SK-N-SH treated with all-trans-retinoic acid at 6 μM for 48 hours (cell line): ENCODE measurements around the gene CDCA4.
"Not testable (repeated sequence)": the region's sequence is repeated elsewhere in the genome, so short reads cannot be mapped to it uniquely, and the experiment has no call there.

Source experiments
- ATAC-seq: fragments of 200-7000 bp; cut with Tn5 transposase; 3 replicates; pipeline ENCODE4 v1.9.1; 2020; ENCODE audit warnings: mild to moderate bottlenecking, moderate library complexity
- ARNTL ChIP-seq: fragments of 450-650 bp; formaldehyde crosslinking; IDR thresholded peaks from 2 replicates; pipeline ENCODE4 v1.5.0; 2020; ENCODE audit warnings: low read depth, mild to moderate bottlenecking, moderate library complexity, borderline replicate concordance
- BACH2 ChIP-seq: fragments of 250-450 bp; sonication (Bioruptor Pico); IDR thresholded peaks from 2 replicates; pipeline ENCODE4 v1.9.0; 2021; ENCODE audit warnings: mild to moderate bottlenecking, borderline replicate concordance
- CSDC2 ChIP-seq: fragments of 250-450 bp; sonication (Bioruptor Pico); IDR thresholded peaks from 2 replicates; pipeline ENCODE4 v1.5.0; 2020; ENCODE audit warnings: mild to moderate bottlenecking, moderate library complexity
- ESRRG ChIP-seq: fragments of 250-450 bp; sonication (Bioruptor Pico); IDR thresholded peaks from 2 replicates; pipeline ENCODE4 v1.6.1; 2021; ENCODE audit warnings: mild to moderate bottlenecking
- GLIS3 ChIP-seq: fragments of 250-450 bp; sonication (Bioruptor Pico); IDR thresholded peaks from 2 replicates; pipeline ENCODE4 v1.5.0; 2020; ENCODE audit warnings: mild to moderate bottlenecking, moderate library complexity
- ISL1 ChIP-seq: fragments of 250-450 bp; sonication (Bioruptor Pico); IDR thresholded peaks from 2 replicates; pipeline ENCODE4 v2.1.2; 2022; ENCODE audit warnings: mild to moderate bottlenecking, moderate library complexity
- OSR1 ChIP-seq: fragments of 250-450 bp; sonication (Bioruptor Pico); IDR thresholded peaks from 2 replicates; pipeline ENCODE4 v1.8.0; 2022; ENCODE audit warnings: moderate library complexity, mild to moderate bottlenecking, inconsistent platforms
- PPARA ChIP-seq: fragments of 250-450 bp; sonication (Bioruptor Pico); IDR thresholded peaks from 2 replicates; pipeline ENCODE4 v1.5.0; 2020; ENCODE audit warnings: mild to moderate bottlenecking, borderline replicate concordance
- RARB ChIP-seq: fragments of 250-450 bp; sonication (Bioruptor Pico); IDR thresholded peaks from 2 replicates; pipeline ENCODE4 v1.8.0; 2021; ENCODE audit warnings: mild to moderate bottlenecking, moderate library complexity
- SNAI2 ChIP-seq: fragments of 250-450 bp; sonication (Bioruptor Pico); IDR thresholded peaks from 2 replicates; pipeline ENCODE4 v1.5.0; 2020; ENCODE audit warnings: mild to moderate bottlenecking, moderate library complexity
- TCF4 ChIP-seq: fragments of 250-450 bp; sonication (Bioruptor Pico); IDR thresholded peaks from 2 replicates; pipeline ENCODE4 v1.8.0; 2021; ENCODE audit warnings: mild to moderate bottlenecking, moderate library complexity, borderline replicate concordance
- TOX ChIP-seq: fragments of 250-450 bp; sonication (Bioruptor Pico); IDR thresholded peaks from 2 replicates; pipeline ENCODE4 v1.8.0; 2021; ENCODE audit warnings: mild to moderate bottlenecking, moderate library complexity, borderline replicate concordance
- ZC3H10 ChIP-seq: fragments of 250-450 bp; sonication (Bioruptor Pico); IDR thresholded peaks from 2 replicates; pipeline ENCODE4 v1.5.1; 2021; ENCODE audit warnings: mild to moderate bottlenecking, moderate library complexity
- ZFP3 ChIP-seq: fragments of 250-450 bp; sonication (Bioruptor Pico); IDR thresholded peaks from 2 replicates; pipeline ENCODE4 v1.5.0; 2020; ENCODE audit warnings: mild to moderate bottlenecking, moderate library complexity
- ZFP30 ChIP-seq: fragments of 450-650 bp; formaldehyde crosslinking; IDR thresholded peaks from 2 replicates; pipeline ENCODE4 v1.5.0; 2022; ENCODE audit warnings: mild to moderate bottlenecking, moderate library complexity
- ZNF565 ChIP-seq: fragments of 450-650 bp; formaldehyde crosslinking; conservative IDR thresholded peaks from 2 replicates; pipeline ENCODE4 v1.5.0; 2020; ENCODE audit warnings: low read depth, mild to moderate bottlenecking, moderate library complexity
- ZNF70 ChIP-seq: fragments of 450-650 bp; formaldehyde crosslinking; IDR thresholded peaks from 2 replicates; pipeline ENCODE4 v1.5.0; 2020; ENCODE audit warnings: mild to moderate bottlenecking, moderate library complexity
- ZNF8 ChIP-seq: fragments of 450-650 bp; formaldehyde crosslinking; IDR thresholded peaks from 2 replicates; pipeline ENCODE4 v1.5.0; 2020; ENCODE audit warnings: mild to moderate bottlenecking, moderate library complexity
- TF ChIP-seq, protein P1 (sequence below): fragments of 250-450 bp; sonication (Bioruptor Pico); IDR thresholded peaks from 2 replicates; pipeline ENCODE4 v1.5.1; 2021; ENCODE audit warnings: mild to moderate bottlenecking, moderate library complexity
- TF ChIP-seq, protein P2 (sequence below): fragments of 250-450 bp; sonication (Bioruptor Pico); IDR thresholded peaks from 2 replicates; pipeline ENCODE4 v1.5.0; 2020; ENCODE audit warnings: mild to moderate bottlenecking, moderate library complexity
- TF ChIP-seq, protein P3 (sequence below): fragments of 250-450 bp; sonication (Bioruptor Pico); IDR thresholded peaks from 2 replicates; pipeline ENCODE4 v1.5.1; 2020; ENCODE audit warnings: low read depth, mild to moderate bottlenecking, moderate library complexity

The CDCA4 gene

DNA sequence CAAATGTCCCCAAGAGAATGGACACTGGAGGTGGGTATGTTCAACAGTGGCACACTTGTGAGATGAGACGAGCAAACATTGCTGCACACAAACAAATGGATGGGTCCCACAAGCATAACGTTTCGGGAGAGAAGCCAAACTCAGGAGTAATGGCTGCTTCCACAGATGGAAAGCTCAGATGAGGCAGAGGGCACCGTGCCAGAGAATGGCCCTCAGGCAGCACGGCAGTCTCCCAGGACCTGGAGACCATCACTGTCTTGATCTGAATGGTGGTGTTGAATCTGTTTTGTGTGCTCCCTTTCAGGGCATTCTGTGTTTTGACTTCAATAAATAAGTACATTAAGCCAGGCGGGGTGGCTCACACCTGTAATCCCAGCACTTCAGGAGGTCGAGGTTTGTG, 8.5 kb upstream of the CDCA4 start:
- TF ChIP-seq TOX (CRISPR knock-in tag) (no peak), CSDC2 (CRISPR knock-in tag) (no peak), ZNF8 (CRISPR knock-in tag) (no peak), RARB (CRISPR knock-in tag) (no peak), OSR1 (CRISPR knock-in tag) (no peak), SNAI2 (no peak), ARNTL (CRISPR knock-in tag) (no peak), ZFP3 (CRISPR knock-in tag) (no peak), ZFP30 (CRISPR knock-in tag) (no peak), TCF4 (no peak; the same call in 1 of the 2 replicates), BACH2 (no peak), ESRRG (no peak), ISL1 (CRISPR knock-in tag) (no peak), PPARA (CRISPR knock-in tag) (no peak), ZNF565 (CRISPR knock-in tag) (no peak)
- TF ChIP-seq, protein P1, sequence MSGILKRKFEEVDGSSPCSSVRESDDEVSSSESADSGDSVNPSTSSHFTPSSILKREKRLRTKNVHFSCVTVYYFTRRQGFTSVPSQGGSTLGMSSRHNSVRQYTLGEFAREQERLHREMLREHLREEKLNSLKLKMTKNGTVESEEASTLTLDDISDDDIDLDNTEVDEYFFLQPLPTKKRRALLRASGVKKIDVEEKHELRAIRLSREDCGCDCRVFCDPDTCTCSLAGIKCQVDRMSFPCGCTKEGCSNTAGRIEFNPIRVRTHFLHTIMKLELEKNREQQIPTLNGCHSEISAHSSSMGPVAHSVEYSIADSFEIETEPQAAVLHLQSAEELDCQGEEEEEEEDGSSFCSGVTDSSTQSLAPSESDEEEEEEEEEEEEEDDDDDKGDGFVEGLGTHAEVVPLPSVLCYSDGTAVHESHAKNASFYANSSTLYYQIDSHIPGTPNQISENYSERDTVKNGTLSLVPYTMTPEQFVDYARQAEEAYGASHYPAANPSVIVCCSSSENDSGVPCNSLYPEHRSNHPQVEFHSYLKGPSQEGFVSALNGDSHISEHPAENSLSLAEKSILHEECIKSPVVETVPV: no peak

DNA sequence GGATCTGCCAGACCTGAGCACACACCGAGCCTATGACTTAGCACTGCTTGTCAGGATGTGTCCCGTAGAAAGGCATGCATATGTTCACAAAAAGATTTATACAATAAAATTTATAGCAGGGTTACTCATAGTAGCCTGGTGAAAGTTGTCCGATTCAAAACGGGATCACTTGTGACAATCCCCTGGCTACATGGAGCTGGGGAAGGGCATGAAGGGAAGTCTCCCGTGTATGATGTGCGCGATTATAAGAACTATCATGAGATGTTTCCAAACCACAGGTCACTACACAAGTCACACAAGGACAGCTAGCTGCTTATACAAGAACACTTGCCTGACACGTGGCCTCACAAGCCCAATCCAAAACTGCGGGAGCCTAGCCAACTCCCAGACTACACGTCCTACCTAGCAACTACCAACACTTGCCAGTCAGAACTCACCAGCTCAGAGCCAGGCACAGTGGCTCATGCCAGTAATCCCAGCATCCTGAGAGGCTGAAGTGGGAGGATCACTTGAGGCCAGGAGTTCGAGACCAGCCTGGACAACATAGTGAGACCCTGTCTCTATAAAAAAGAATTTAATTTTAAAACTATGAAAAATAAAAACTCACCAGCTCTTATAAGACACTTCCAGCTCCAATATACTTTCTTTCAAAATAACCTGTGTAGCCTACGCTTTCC, 7.5 kb upstream of the CDCA4 start:
- peak; percentile 53 for ATAC-seq
- TF ChIP-seq TCF4: no peak
- TF ChIP-seq ISL1 (CRISPR knock-in tag): no peak
- no peak for TF ChIP-seq RARB (CRISPR knock-in tag)
- TF ChIP-seq GLIS3 (CRISPR knock-in tag): no peak
- TF ChIP-seq, all 23 proteins: peak for 0

More for the DNA sequence above, 8.5 kb upstream of the CDCA4 start:
- ATAC-seq: no peak

DNA sequence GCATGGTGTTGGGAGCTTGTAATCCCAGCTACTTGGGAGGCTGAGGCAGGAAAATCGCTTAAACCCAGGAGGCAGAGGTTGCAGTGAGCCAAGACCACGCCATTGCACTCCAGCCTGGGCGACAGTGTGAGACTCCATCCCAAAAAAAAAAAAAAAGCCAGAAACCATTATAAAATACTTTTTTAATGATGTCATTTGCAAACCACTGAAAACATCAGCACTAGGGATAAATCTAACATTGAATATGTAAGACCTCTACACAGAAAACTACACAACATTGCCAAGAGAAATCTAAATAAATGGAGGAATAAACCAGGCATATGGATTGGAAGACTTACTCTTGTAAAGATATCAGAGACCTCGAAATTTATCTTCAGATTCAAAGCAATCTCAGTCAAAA, 6.8 kb upstream of the CDCA4 start:
- not testable (repeated sequence) for ATAC-seq

DNA sequence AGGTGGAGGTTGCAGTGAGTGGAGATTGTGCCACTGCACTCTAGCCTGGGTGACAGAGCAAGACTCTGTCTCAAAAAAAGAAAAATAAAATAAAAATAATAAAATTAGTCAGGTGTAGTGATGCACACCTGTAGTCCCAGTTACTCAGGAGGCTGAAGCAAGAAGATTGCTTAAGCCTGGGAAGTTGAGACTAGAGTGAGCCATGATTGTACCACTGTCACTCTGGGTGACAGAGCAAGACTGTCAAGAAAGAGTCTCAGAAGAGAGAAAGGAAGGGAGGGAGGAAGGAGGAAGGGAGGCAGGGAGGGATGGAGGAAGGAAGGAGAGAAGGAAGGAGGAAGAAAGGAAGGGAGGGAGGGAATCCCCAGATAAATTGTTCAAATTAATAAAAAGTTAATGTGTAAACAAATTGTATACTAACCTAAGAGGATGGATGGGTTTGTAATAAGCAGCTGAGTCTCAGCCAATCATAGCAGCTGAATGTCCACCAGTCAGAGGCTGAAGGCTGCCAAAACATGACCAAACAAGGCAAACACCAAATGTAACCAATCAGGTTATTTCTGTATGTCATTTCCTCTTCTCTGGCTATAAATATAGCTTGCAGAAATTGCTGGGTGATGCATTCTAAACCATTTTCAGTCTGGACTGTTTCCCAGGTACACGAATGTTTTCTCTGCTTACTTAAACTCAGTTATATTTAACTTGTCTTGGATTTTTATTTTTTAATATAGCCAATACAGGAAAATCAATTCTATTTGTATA, 6.1 kb upstream of the CDCA4 start:
- peak; percentile 28 for ATAC-seq
- TF ChIP-seq GLIS3 (CRISPR knock-in tag): no peak
- no peak for TF ChIP-seq BACH2
- TF ChIP-seq CSDC2 (CRISPR knock-in tag): no peak
- no peak for TF ChIP-seq ZNF8 (CRISPR knock-in tag)
- TF ChIP-seq, protein P2, sequence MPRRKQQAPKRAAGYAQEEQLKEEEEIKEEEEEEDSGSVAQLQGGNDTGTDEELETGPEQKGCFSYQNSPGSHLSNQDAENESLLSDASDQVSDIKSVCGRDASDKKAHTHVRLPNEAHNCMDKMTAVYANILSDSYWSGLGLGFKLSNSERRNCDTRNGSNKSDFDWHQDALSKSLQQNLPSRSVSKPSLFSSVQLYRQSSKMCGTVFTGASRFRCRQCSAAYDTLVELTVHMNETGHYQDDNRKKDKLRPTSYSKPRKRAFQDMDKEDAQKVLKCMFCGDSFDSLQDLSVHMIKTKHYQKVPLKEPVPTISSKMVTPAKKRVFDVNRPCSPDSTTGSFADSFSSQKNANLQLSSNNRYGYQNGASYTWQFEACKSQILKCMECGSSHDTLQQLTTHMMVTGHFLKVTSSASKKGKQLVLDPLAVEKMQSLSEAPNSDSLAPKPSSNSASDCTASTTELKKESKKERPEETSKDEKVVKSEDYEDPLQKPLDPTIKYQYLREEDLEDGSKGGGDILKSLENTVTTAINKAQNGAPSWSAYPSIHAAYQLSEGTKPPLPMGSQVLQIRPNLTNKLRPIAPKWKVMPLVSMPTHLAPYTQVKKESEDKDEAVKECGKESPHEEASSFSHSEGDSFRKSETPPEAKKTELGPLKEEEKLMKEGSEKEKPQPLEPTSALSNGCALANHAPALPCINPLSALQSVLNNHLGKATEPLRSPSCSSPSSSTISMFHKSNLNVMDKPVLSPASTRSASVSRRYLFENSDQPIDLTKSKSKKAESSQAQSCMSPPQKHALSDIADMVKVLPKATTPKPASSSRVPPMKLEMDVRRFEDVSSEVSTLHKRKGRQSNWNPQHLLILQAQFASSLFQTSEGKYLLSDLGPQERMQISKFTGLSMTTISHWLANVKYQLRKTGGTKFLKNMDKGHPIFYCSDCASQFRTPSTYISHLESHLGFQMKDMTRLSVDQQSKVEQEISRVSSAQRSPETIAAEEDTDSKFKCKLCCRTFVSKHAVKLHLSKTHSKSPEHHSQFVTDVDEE (CRISPR knock-in tag): no peak
- TF ChIP-seq RARB (CRISPR knock-in tag): no peak
- no peak for TF ChIP-seq PPARA (CRISPR knock-in tag)
- TF ChIP-seq TOX (CRISPR knock-in tag): no peak
- TF ChIP-seq ZNF70 (CRISPR knock-in tag): no peak

DNA sequence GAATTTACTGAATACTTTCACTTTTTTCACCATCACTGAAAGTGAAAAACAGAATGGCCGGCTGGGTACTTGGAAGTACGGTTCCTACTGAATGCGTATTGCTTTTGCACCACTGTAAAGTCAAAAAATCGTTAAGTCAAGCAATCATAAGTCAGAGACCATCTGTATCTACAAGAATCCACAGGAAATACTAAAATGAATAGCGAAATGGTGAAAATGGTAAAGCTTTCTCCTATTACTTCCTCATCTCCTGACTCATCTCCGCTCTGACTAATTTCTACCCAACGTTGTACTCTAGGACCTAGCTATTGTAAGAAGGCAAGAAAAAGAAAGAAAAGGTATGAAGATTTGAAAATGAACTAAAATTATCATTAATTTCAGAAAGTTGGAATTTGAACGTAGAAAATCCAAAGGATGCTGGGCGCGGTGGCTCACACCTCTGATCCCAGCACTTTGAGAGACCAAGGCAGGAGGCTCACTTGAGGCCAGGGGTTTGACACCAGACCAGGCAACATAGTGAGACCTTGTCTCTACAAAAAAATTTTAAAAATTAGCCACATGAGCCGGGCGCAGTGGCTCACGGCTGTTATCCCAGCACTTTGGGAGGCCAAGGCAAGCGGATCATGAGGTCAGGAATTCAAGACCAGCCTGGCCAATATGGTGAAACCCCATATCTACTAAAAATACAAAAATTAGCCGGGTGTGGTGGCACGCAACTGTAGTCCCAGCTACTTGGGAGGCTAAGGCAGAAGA, 5.3 kb upstream of the CDCA4 start:
- ATAC-seq: peak; percentile 19; the same call in 2 of the 3 replicates
- no peak for TF ChIP-seq TOX (CRISPR knock-in tag)
- TF ChIP-seq ZFP30 (CRISPR knock-in tag): no peak
- TF ChIP-seq OSR1 (CRISPR knock-in tag): no peak
- TF ChIP-seq ZNF8 (CRISPR knock-in tag): no peak
- no peak for TF ChIP-seq ARNTL (CRISPR knock-in tag)
- TF ChIP-seq SNAI2: no peak
- TF ChIP-seq ISL1 (CRISPR knock-in tag): no peak
- TF ChIP-seq, protein P3, sequence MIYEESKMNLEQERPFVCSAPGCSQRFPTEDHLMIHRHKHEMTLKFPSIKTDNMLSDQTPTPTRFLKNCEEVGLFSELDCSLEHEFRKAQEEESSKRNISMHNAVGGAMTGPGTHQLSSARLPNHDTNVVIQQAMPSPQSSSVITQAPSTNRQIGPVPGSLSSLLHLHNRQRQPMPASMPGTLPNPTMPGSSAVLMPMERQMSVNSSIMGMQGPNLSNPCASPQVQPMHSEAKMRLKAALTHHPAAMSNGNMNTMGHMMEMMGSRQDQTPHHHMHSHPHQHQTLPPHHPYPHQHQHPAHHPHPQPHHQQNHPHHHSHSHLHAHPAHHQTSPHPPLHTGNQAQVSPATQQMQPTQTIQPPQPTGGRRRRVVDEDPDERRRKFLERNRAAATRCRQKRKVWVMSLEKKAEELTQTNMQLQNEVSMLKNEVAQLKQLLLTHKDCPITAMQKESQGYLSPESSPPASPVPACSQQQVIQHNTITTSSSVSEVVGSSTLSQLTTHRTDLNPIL (CRISPR knock-in tag): no peak
- TF ChIP-seq ZC3H10 (CRISPR knock-in tag): no peak
- no peak for TF ChIP-seq RARB (CRISPR knock-in tag)
- no peak for TF ChIP-seq ESRRG
- TF ChIP-seq ZNF565 (CRISPR knock-in tag): no peak
- TF ChIP-seq GLIS3 (CRISPR knock-in tag): no peak
- TF ChIP-seq PPARA (CRISPR knock-in tag): no peak
- TF ChIP-seq TCF4: no peak
- TF ChIP-seq, protein P2 (CRISPR knock-in tag): no peak
